Body of pancreas (tissue), 4 donors: ENCODE results near the gene GNB2. TPM values are rescaled to one million over a fixed set of nuclear protein-coding genes. Genes with fewer than 3 reads are reported as not detected.

Experiments used
- ATAC-seq: fragments of 150-250 bp; one replicate; pipeline ENCODE4 v1.9.1; 2016
- DNase-seq, 4 donors: peaks; one replicate each; pipeline ENCODE4 v3.0.0-alpha.2; 2019
- H3K27ac ChIP-seq, 4 donors: fragments of 200-600 bp; sonication (generic); 1 replicate in 3 of 4; 2 replicates in 1 of 4; pipeline versions ENCODE4 v1.5.1 to v1.6.1; 2016 to 2019; ENCODE audit warnings: mild to moderate bottlenecking in 1 of 4, mixed read lengths in 1 of 4, moderate library complexity in 1 of 4
- H3K27me3 ChIP-seq, 2 donors: fragments of 200-600 bp; sonication (generic); one replicate each; pipeline ENCODE4 v1.6.0; 2016; ENCODE audit warnings: mild to moderate bottlenecking in 1 of 2
- H3K36me3 ChIP-seq, 2 donors: fragments of 200-600 bp; sonication (generic); replicated peaks in 1 of 2; 2 replicates each; pipeline ENCODE4 v1.5.1; 2016; ENCODE audit warnings: low read depth in 2 of 2; ENCODE audit not compliant: insufficient read depth in 1 of 2
- H3K4me1 ChIP-seq: fragments of 200-600 bp; sonication (generic); one replicate; pipeline ENCODE4 v1.6.0; 2016
- H3K4me3 ChIP-seq, 2 donors: fragments of 200-600 bp; sonication (generic); 1 replicate in 1 of 2; 2 replicates in 1 of 2; pipeline ENCODE4 v1.5.1; 2016 to 2019
- H3K9me3 ChIP-seq, 3 donors: fragments of 200-600 bp; sonication (generic); 1 replicate in 2 of 3; 2 replicates in 1 of 3; pipeline ENCODE4 v1.5.1; 2016
- CTCF ChIP-seq, 7 experiments: fragments of 450-650 bp in 4 of 7; fragments of 200-600 bp in 3 of 7; sonication (generic) in 3 of 7; IDR thresholded peaks; one replicate each; pipeline ENCODE4 v1.5.1; 2016 to 2019; ENCODE audit warnings: antibody characterized with exemption in 7 of 7
- POLR2A ChIP-seq, 3 donors: fragments of 450-650 bp; IDR thresholded peaks; one replicate each; pipeline ENCODE4 v1.6.1; 2016; ENCODE audit warnings: antibody characterized with exemption in 3 of 3, mild to moderate bottlenecking in 2 of 3
- WGBS, 2 donors: methylation state at CpG; one replicate each; pipeline ENCODE4 v1.1.5; 2017; 5-methylcytosine and 5-hydroxymethylcytosine counted together
- intact Hi-C: fragments of 100-400 bp; cut with DNase I; formaldehyde crosslinking; loops from one replicate; pipeline ENCODE4 v1.15.1; 2023
- total RNA-seq, 2 donors: library from RNA; depleted of rRNA; stranded (reverse); fragments of >200 nt; gene quantifications; one replicate each; pipeline ENCODE4 v1.1.0, GENCODE V29; 2016

GNB2 gene
- total RNA-seq, 2 donors from 2014 or later = 106 to 123 TPM

GRCh38 chr7:100639995-100640516 lies 33.5 kb upstream of the GNB2 start:
- intact Hi-C loops = no loop called here
- peaks cover 18% of the 10 kb centered on the region for H3K4me1 ChIP-seq
- TF ChIP-seq CTCF (IDR thresholded peaks at IDR 0.05) (no peak), POLR2A (IDR thresholded peaks at IDR 0.05) (no peak)

GRCh38 chr7:100640517-100641440 lies 32.8 kb upstream of the GNB2 start:
- DNase-seq (no peak), ATAC-seq (no peak)
- Histone ChIP-seq H3K9me3 (no peaks in the 10 kb centered on the region), H3K27me3 (no peaks in the 10 kb centered on the region), H3K36me3 (no peaks in the 10 kb centered on the region), H3K4me1 (peaks cover 18% of the 10 kb centered on the region), H3K4me3 (no peak overlapping the region), H3K27ac (no peak overlapping the region)
- 67 to 68% methylated on average over 14 to 18 of the region's 24 CpGs for WGBS, 2 donors
- intact Hi-C loops = no loop called here
- TF ChIP-seq CTCF (IDR thresholded peaks at IDR 0.05) (no peak), POLR2A (IDR thresholded peaks at IDR 0.05) (no peak)

More at GRCh38 chr7:100639995-100640516, 33.5 kb upstream of the GNB2 start:
- ATAC-seq (no peak), DNase-seq (no peak)
- Histone ChIP-seq H3K36me3 (no peaks in the 10 kb centered on the region), H3K27me3 (no peaks in the 10 kb centered on the region), H3K9me3 (no peaks in the 10 kb centered on the region), H3K27ac (no peak overlapping the region), H3K4me3 (no peak overlapping the region)
- WGBS, 2 donors = 88 to 89% methylated on average over 17 of the region's 17 CpGs

- intact Hi-C loops = no loop called here
- no peak for DNase-seq
- H3K9me3 ChIP-seq = no peaks in the 10 kb centered on the region
- TF ChIP-seq CTCF (IDR thresholded peaks at IDR 0.05) (no peak), POLR2A (IDR thresholded peaks at IDR 0.05) (no peak)
- ATAC-seq = no peak
- no peaks in the 10 kb centered on the region for H3K36me3 ChIP-seq
- no peaks in the 10 kb centered on the region for H3K27me3 ChIP-seq
- no peak within 1 kb of the TSS for H3K4me3 ChIP-seq
- WGBS, 2 donors = 5 to 19% methylated on average over 7 to 10 of the region's 10 CpGs
- H3K27ac ChIP-seq = no peak within 1 kb of the TSS
- H3K4me1 ChIP-seq = peaks cover 18% of the 10 kb centered on the region
Observed at GRCh38 chr7:100641463-100641859, 32.1 kb upstream of the GNB2 start, which contains the start of gene TFR2. Gene TFR2 (minus strand): TSS chr7:100641552. CDS start chr7:100641509, 43 bp downstream.

- Histone ChIP-seq H3K4me3 (no peak overlapping the region), H3K36me3 (no peaks in the 10 kb centered on the region), H3K27me3 (no peaks in the 10 kb centered on the region), H3K27ac (no peak overlapping the region), H3K4me1 (peaks cover 18% of the 10 kb centered on the region), H3K9me3 (no peaks in the 10 kb centered on the region)
- ATAC-seq = no peak
- no peak for DNase-seq
- intact Hi-C loops = no loop called here
- WGBS, 2 donors = 86% methylated on average over 5 to 10 of the region's 10 CpGs
- TF ChIP-seq POLR2A (IDR thresholded peaks at IDR 0.05) = no peak
- TF ChIP-seq CTCF (IDR thresholded peaks at IDR 0.05) = no peak
Observed at GRCh38 chr7:100641860-100642533, 31.5 kb upstream of the GNB2 start.
